CD4-positive, alpha-beta T cell (primary cell): ENCODE measurements around the gene BRME1. TPM values are rescaled to one million over a fixed set of nuclear protein-coding genes. Genes with fewer than 3 reads are reported as not detected.

Experiments used
- ATAC-seq: fragments of 200-7000 bp; cut with Tn5 transposase; one replicate; pipeline ENCODE4 v1.10.0; 2022; ENCODE audit warnings: mild to moderate bottlenecking; ENCODE audit not compliant: poor library complexity
- CTCF ChIA-PET: fragments of 350-600 bp; sonication (Branson Sonifier 250); formaldehyde crosslinking; loops from one replicate; lab custom pipeline; 2021; ENCODE audit warnings: antibody characterized with exemption, inconsistent platforms; lab: Charles Lee
- POLR2A ChIA-PET: fragments of 350-600 bp; sonication (Branson Sonifier 250); formaldehyde crosslinking; loops from one replicate; lab custom pipeline; 2021; ENCODE audit warnings: antibody characterized with exemption, inconsistent platforms; lab: Charles Lee
- DNase-seq, 14 experiments: peaks; one replicate each; pipeline ENCODE4 v3.0.0-alpha.2; 2013 to 2020; ENCODE audit warnings: mixed read lengths in 2 of 14
- H3K27ac ChIP-seq, 2 donors: one replicate each; pipeline versions ENCODE4 v1.5.1 to v1.7.0; 2013; ENCODE audit warnings: low read length in 2 of 2, low read depth in 1 of 2, mild to moderate bottlenecking in 1 of 2
- H3K27me3 ChIP-seq, 2 experiments: 1 replicate in 1 of 2; 2 replicates in 1 of 2; pipeline versions ENCODE4 v1.6.1 to v1.7.0; 2013; ENCODE audit warnings: low read length in 2 of 2, control low read depth in 1 of 2, mild to moderate bottlenecking in 1 of 2, moderate library complexity in 1 of 2; ENCODE audit not compliant: insufficient read depth in 2 of 2, control insufficient read depth in 1 of 2
- H3K36me3 ChIP-seq: one replicate; pipeline ENCODE4 v1.6.1; 2013; ENCODE audit warnings: low read length, control low read depth; ENCODE audit not compliant: insufficient read depth
- H3K4me1 ChIP-seq: one replicate; pipeline ENCODE4 v1.6.1; 2013; ENCODE audit warnings: low read length, control low read depth; ENCODE audit not compliant: insufficient read depth
- H3K4me3 ChIP-seq: one replicate; pipeline ENCODE4 v1.5.1; 2013; ENCODE audit warnings: mild to moderate bottlenecking, low read length, moderate library complexity
- H3K9me3 ChIP-seq, 2 experiments: 1 replicate in 1 of 2; 2 replicates in 1 of 2; pipeline versions ENCODE4 v1.6.1 to v1.7.0; 2013; ENCODE audit warnings: low read length in 2 of 2, mild to moderate bottlenecking in 2 of 2, control low read depth in 1 of 2, moderate library complexity in 1 of 2; ENCODE audit not compliant: control insufficient read depth in 1 of 2, insufficient read depth in 1 of 2
- H3K27ac Mint-ChIP-seq: one replicate; pipeline ENCODE4 v1.8.0; 2020; ENCODE audit warnings: mixed read lengths
- H3K27me3 Mint-ChIP-seq: one replicate; pipeline ENCODE4 v1.8.0; 2021; ENCODE audit warnings: mixed read lengths
- H3K36me3 Mint-ChIP-seq: one replicate; pipeline ENCODE4 v1.8.0; 2021; ENCODE audit warnings: low read depth, mixed read lengths
- H3K4me1 Mint-ChIP-seq: one replicate; pipeline ENCODE4 v1.8.0; 2021; ENCODE audit warnings: low read depth, mixed read lengths
- H3K4me3 Mint-ChIP-seq: one replicate; pipeline ENCODE4 v1.8.0; 2020; ENCODE audit warnings: mild to moderate bottlenecking, mixed read lengths
- H3K9me3 Mint-ChIP-seq: one replicate; pipeline ENCODE4 v1.8.0; 2020; ENCODE audit warnings: mixed read lengths
- intact Hi-C, 2 experiments: fragments of 100-400 bp; cut with DNase I in 1 of 2; cut with micrococcal nuclease in 1 of 2; formaldehyde crosslinking; loops; one replicate each; pipeline versions ENCODE4 v1.15.1 to v1.9.0; 2023 to 2025; cut with DNase I, micrococcal nuclease
- total RNA-seq, 174 experiments: library from RNA in 2 of 174; stranded (reverse) in 2 of 174; gene quantifications; one replicate each; pipeline ENCODE4 v1.2.3 and lab custom pipeline; 2021 to 2026
- TF ChIP-seq, protein P1 (sequence below): fragments of 200-600 bp; IDR thresholded peaks from one replicate; pipeline ENCODE4 v1.8.0; 2022; ENCODE audit warnings: antibody characterized with exemption, mild to moderate bottlenecking

Gene BRME1
- total RNA-seq, 2 experiments from 2014 or later: 1.1 to 1.3 TPM

DNA sequence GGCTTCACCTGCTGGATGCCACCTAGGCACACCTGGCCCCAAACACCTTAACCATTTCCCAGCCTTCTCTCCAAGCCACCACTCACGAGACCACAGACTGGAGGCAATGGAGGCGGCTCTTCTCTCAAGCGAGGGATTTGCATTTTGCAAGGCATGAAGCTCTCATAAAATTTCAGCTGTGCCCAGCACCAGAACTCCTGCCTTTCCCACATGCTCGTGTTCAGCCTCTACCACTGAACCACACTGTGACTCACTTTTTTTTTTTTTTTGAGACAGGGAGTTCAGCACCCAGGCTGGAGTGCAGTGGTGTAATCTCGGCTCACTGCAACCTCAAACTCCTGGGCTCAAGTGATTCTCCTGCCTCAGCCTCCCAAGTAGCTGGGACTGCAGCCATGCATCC is 18.4 kb downstream of the BRME1 start:
- Histone ChIP-seq H3K4me3 (no peak overlapping the region), H3K4me1 (peaks cover 46% of the 10 kb centered on the region), H3K36me3 (no peaks in the 10 kb centered on the region), H3K27ac (no peak overlapping the region), H3K9me3 (no peaks in the 10 kb centered on the region), H3K27me3 (no peaks in the 10 kb centered on the region)
- Mint-ChIP-seq H3K4me3 (no peak overlapping the region), H3K36me3 (no peaks in the 10 kb centered on the region), H3K27ac (no peak overlapping the region), H3K27me3 (no peaks in the 10 kb centered on the region), H3K4me1 (peaks cover 13% of the 10 kb centered on the region), H3K9me3 (no peaks in the 10 kb centered on the region)
- ATAC-seq (peak; percentile 37), DNase-seq (peak in 1 of 14 experiments; percentile 30)
- CTCF ChIA-PET: interaction anchor here (1.1 kb wide), 1 partner anchor 161 kb away, joined by 5 read pairs; no protein-coding TSS in a partner anchor
- POLR2A ChIA-PET: no interaction called here
- TF ChIP-seq, protein P1, sequence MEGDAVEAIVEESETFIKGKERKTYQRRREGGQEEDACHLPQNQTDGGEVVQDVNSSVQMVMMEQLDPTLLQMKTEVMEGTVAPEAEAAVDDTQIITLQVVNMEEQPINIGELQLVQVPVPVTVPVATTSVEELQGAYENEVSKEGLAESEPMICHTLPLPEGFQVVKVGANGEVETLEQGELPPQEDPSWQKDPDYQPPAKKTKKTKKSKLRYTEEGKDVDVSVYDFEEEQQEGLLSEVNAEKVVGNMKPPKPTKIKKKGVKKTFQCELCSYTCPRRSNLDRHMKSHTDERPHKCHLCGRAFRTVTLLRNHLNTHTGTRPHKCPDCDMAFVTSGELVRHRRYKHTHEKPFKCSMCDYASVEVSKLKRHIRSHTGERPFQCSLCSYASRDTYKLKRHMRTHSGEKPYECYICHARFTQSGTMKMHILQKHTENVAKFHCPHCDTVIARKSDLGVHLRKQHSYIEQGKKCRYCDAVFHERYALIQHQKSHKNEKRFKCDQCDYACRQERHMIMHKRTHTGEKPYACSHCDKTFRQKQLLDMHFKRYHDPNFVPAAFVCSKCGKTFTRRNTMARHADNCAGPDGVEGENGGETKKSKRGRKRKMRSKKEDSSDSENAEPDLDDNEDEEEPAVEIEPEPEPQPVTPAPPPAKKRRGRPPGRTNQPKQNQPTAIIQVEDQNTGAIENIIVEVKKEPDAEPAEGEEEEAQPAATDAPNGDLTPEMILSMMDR: no peak
- intact Hi-C loops: loop anchor here (5.0 to 10.0 kb wide), 2 partner anchors 45 to 587 kb away; partner anchors contain the start of gene PTGER1 (in 1 of the 2)

DNA sequence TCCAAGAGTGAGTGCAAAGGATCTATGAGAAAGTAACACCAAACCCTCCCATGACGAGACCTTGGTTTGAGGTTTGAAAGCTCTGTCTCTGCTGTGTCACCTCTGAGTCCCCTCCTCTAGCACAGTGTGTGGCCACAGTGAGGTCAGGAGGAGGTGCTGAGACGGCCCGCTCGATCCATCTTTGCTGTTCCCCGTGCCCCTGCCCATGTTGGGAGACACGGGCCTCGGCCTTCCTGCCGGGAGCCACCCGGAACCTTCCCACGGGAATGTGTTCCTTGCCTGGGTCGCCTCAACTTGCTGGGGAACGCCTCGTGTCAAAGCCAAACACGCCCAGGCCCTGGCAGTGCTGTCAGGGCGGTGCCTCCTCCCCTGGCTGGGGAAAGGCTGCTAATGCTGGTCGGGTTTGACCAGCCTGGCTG is 18.9 kb downstream of the BRME1 start:
- intact Hi-C loops: loop anchor here (5.0 to 10.0 kb wide), 2 partner anchors 45 to 588 kb away; partner anchors contain the start of gene PTGER1 (in 1 of the 2)
- Histone ChIP-seq H3K36me3 (no peaks in the 10 kb centered on the region), H3K4me3 (no peak overlapping the region), H3K4me1 (peaks cover 51% of the 10 kb centered on the region), H3K27me3 (no peaks in the 10 kb centered on the region), H3K27ac (no peak overlapping the region), H3K9me3 (no peaks in the 10 kb centered on the region)
- no peaks in the 10 kb centered on the region for H3K9me3 Mint-ChIP-seq
- no peak overlapping the region for H3K27ac Mint-ChIP-seq
- ATAC-seq (peak; percentile 71), DNase-seq (peak in 3 of 14 experiments; percentile 61 to 82 (median 71))
- ChIA-PET CTCF (interaction anchor here (0.6 to 1.1 kb wide), 2 partner anchors 161 to 171 kb away, joined by 3 to 5 read pairs; no protein-coding TSS in a partner anchor), POLR2A (no interaction called here)
- TF ChIP-seq, protein P1: no peak
- no peaks in the 10 kb centered on the region for H3K27me3 Mint-ChIP-seq
- H3K4me3 Mint-ChIP-seq: no peak overlapping the region
- no peaks in the 10 kb centered on the region for H3K36me3 Mint-ChIP-seq
- H3K4me1 Mint-ChIP-seq: peaks cover 18% of the 10 kb centered on the region

DNA sequence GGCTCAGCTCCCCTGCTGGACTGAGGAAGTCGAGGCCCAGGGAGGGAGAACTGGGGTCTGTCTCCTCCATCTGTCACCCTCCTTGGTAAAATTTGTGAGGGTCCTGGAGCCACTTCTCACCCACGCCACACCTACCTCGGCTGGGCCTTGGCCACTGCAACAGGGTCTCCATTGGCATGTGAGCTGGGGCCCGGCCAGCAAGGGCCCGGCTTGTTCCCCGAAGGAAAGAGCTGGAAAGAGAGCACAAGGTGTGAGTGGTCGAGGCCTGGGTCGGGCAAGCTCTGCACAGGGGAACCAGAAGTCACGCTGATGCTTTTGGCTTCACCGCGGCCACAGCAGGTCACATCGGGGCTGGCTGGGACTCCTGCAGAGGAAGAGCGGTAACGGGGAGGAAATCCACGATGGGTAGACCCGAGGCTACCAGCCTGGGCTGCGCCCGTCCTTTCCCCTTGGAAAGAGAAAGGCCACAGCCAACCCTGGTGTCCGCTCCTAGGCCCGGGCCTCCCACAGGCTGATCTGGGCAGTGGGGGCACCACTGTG is 20.0 kb downstream of the BRME1 start:
- POLR2A ChIA-PET: no interaction called here
- H3K36me3 ChIP-seq: no peaks in the 10 kb centered on the region

More for the DNA sequence above, 20.0 kb downstream of the BRME1 start:
- peaks cover 62% of the 10 kb centered on the region for H3K4me1 ChIP-seq
- DNase-seq (peak in 1 of 14 experiments; percentile 27), ATAC-seq (no peak)
- Mint-ChIP-seq H3K36me3 (no peaks in the 10 kb centered on the region), H3K4me3 (no peak overlapping the region), H3K27ac (no peak overlapping the region), H3K9me3 (no peaks in the 10 kb centered on the region), H3K27me3 (no peaks in the 10 kb centered on the region), H3K4me1 (peaks cover 29% of the 10 kb centered on the region)
- intact Hi-C loops: loop anchor here (5.0 to 10.0 kb wide), 2 partner anchors 46 to 589 kb away; partner anchors contain the start of gene PTGER1 (in 1 of the 2)
- H3K4me3 ChIP-seq: no peak overlapping the region
- CTCF ChIA-PET: interaction anchor here (1.0 to 1.1 kb wide), 2 partner anchors 197 to 251 kb away, joined by 3 to 4 read pairs; partner anchors contain the start of gene ASF1B
- no peaks in the 10 kb centered on the region for H3K27me3 ChIP-seq
- no peak overlapping the region for H3K27ac ChIP-seq
- TF ChIP-seq, protein P1: no peak
- no peaks in the 10 kb centered on the region for H3K9me3 ChIP-seq
